Muscle of leg (tissue), 11 donors: ENCODE data around the gene HSF4. TPM values are rescaled to one million over a fixed set of nuclear protein-coding genes. Genes with fewer than 3 reads are reported as not detected.
A peak's percentile ranks its signal among the peaks of the same experiment; 100 is the strongest.

Experiments
- DNase-seq: peaks from one replicate; pipeline ENCODE4 v3.0.0; 2013
- H3K27ac ChIP-seq: one replicate; pipeline ENCODE4 v1.5.1; 2013; ENCODE audit warnings: mild to moderate bottlenecking, low read length, control low read depth
- H3K27me3 ChIP-seq: one replicate; pipeline ENCODE4 v1.6.1; 2013; ENCODE audit warnings: low read length; ENCODE audit not compliant: control insufficient read depth, insufficient read depth
- H3K36me3 ChIP-seq: one replicate; pipeline ENCODE4 v1.6.1; 2013; ENCODE audit warnings: low read length; ENCODE audit not compliant: control insufficient read depth, insufficient read depth
- H3K4me1 ChIP-seq: one replicate; pipeline ENCODE4 v1.6.1; 2013; ENCODE audit warnings: low read length; ENCODE audit not compliant: control insufficient read depth, insufficient read depth
- H3K4me3 ChIP-seq: one replicate; pipeline ENCODE4 v1.5.1; 2013; ENCODE audit warnings: low read length, control low read depth
- H3K9me3 ChIP-seq: replicated peaks from 2 replicates; pipeline ENCODE4 v1.6.1; 2013; ENCODE audit warnings: low read depth, low read length; ENCODE audit not compliant: control insufficient read depth
- WGBS: methylation state at CpG from one replicate; pipeline ENCODE4 v1.1.5; 2013; ENCODE audit warnings: missing lambda C conversion rate; ENCODE audit not compliant: insufficient coverage; 5-methylcytosine and 5-hydroxymethylcytosine counted together
- polyA plus RNA-seq, 8 donors: library from polyadenylated mRNA; unstranded; fragments of 120-200 nt; gene quantifications; one replicate each; pipeline versions ENCODE4 v1.2.1 to v1.2.3, GENCODE V29; 2013; ENCODE audit warnings: inconsistent platforms in 1 of 8, low replicate concordance in 1 of 8; ENCODE audit not compliant: insufficient read length in 8 of 8, insufficient read depth in 1 of 8
- total RNA-seq: library from RNA; stranded (reverse); fragments of 120-200 nt; gene quantifications from one replicate; pipeline ENCODE4 v1.2.4, GENCODE V29; 2013

Gene HSF4
- total and polyA plus RNA-seq, 9 donors = 2.1 to 4.7 (median 3.5) TPM

- peaks cover 39% of the 10 kb centered on the region for H3K4me1 ChIP-seq
- H3K27ac ChIP-seq = no peak overlapping the region
- peaks cover 58% of the 10 kb centered on the region for H3K27me3 ChIP-seq
- no peaks in the 10 kb centered on the region for H3K9me3 ChIP-seq
- WGBS = 84% methylated on average over 12 of the region's 12 CpGs
- H3K36me3 ChIP-seq = peaks cover 18% of the 10 kb centered on the region
- no peak for DNase-seq
- H3K4me3 ChIP-seq = no peak overlapping the region
Observed at GRCh38 chr16:67176662-67177061, 12.1 kb downstream of the HSF4 start.

GRCh38 chr16:67177743-67178699, 13.5 kb downstream of the HSF4 start:
- Histone ChIP-seq H3K4me1 (peaks cover 42% of the 10 kb centered on the region), H3K4me3 (peak overlapping the region; percentile 26), H3K27me3 (peaks cover 46% of the 10 kb centered on the region), H3K9me3 (no peaks in the 10 kb centered on the region), H3K36me3 (peaks cover 18% of the 10 kb centered on the region), H3K27ac (no peak overlapping the region)
- DNase-seq = peak; percentile 74
- 3% methylated on average over 73 of the region's 73 CpGs for WGBS

- H3K4me3 ChIP-seq = no peak overlapping the region
- H3K27ac ChIP-seq = no peak overlapping the region
- H3K4me1 ChIP-seq = peaks cover 37% of the 10 kb centered on the region
- 81% methylated on average over 8 of the region's 13 CpGs for WGBS
- peaks cover 18% of the 10 kb centered on the region for H3K36me3 ChIP-seq
- peaks cover 31% of the 10 kb centered on the region for H3K27me3 ChIP-seq
- no peak for DNase-seq
- H3K9me3 ChIP-seq = no peaks in the 10 kb centered on the region
Observed at GRCh38 chr16:67179421-67180080, 15.0 kb downstream of the HSF4 start.

GRCh38 chr16:67180166-67180565, 15.6 kb downstream of the HSF4 start:
- DNase-seq = no peak
- Histone ChIP-seq H3K4me1 (peaks cover 37% of the 10 kb centered on the region), H3K9me3 (no peaks in the 10 kb centered on the region), H3K27me3 (peaks cover 25% of the 10 kb centered on the region), H3K27ac (no peak overlapping the region), H3K36me3 (peaks cover 18% of the 10 kb centered on the region), H3K4me3 (no peak overlapping the region)
- 90% methylated on average over 15 of the region's 16 CpGs for WGBS

- no peaks in the 10 kb centered on the region for H3K9me3 ChIP-seq
- H3K4me3 ChIP-seq = no peak overlapping the region
- H3K36me3 ChIP-seq = peaks cover 10% of the 10 kb centered on the region
- 18% methylated on average over 2 of the region's 2 CpGs for WGBS
- peaks cover 13% of the 10 kb centered on the region for H3K27me3 ChIP-seq
- no peak overlapping the region for H3K27ac ChIP-seq
- no peak for DNase-seq
- peaks cover 44% of the 10 kb centered on the region for H3K4me1 ChIP-seq
Observed at GRCh38 chr16:67181346-67181745, 16.8 kb downstream of the HSF4 start.

- Histone ChIP-seq H3K27ac (no peak overlapping the region), H3K4me1 (peaks cover 53% of the 10 kb centered on the region), H3K4me3 (no peak overlapping the region), H3K27me3 (peaks cover 5% of the 10 kb centered on the region), H3K36me3 (peaks cover 7% of the 10 kb centered on the region), H3K9me3 (no peaks in the 10 kb centered on the region)
- 80% methylated on average over 2 of the region's 2 CpGs for WGBS
- no peak for DNase-seq
Observed at GRCh38 chr16:67182288-67182687, 17.7 kb downstream of the HSF4 start.

GRCh38 chr16:67183284-67183626, 18.7 kb downstream of the HSF4 start:
- no peak for DNase-seq
- H3K4me1 ChIP-seq = peaks cover 54% of the 10 kb centered on the region
- 6% methylated on average over 6 of the region's 11 CpGs for WGBS
- H3K4me3 ChIP-seq = peak overlapping the region; percentile 70
- peak overlapping the region; percentile 94 for H3K27ac ChIP-seq
- peaks cover 7% of the 10 kb centered on the region for H3K36me3 ChIP-seq
- no peaks in the 10 kb centered on the region for H3K27me3 ChIP-seq
- no peaks in the 10 kb centered on the region for H3K9me3 ChIP-seq

GRCh38 chr16:67183627-67184452, 19.3 kb downstream of the HSF4 start, which contains the start of gene MATCAP1:
Gene MATCAP1 (minus strand): TSS chr16:67183963. CDS start chr16:67180610, 3,353 bp downstream.
- under 1% methylated on average over 76 of the region's 77 CpGs for WGBS
- Histone ChIP-seq H3K27me3 (no peaks in the 10 kb centered on the region), H3K36me3 (peaks cover 7% of the 10 kb centered on the region), H3K9me3 (no peaks in the 10 kb centered on the region), H3K4me3 (peak within 1 kb of the TSS; percentile 70), H3K27ac (peak within 1 kb of the TSS; percentile 94), H3K4me1 (peaks cover 55% of the 10 kb centered on the region)
- DNase-seq = peak; percentile 99

GRCh38 chr16:67184453-67184994, 20.0 kb downstream of the HSF4 start:
- Histone ChIP-seq H3K27ac (peak overlapping the region; percentile 94), H3K36me3 (peaks cover 7% of the 10 kb centered on the region), H3K4me3 (peak overlapping the region; percentile 70), H3K4me1 (peaks cover 61% of the 10 kb centered on the region), H3K27me3 (no peaks in the 10 kb centered on the region), H3K9me3 (no peaks in the 10 kb centered on the region)
- DNase-seq = no peak
- WGBS = 4% methylated on average over 58 of the region's 59 CpGs
